AG10803 (cell line): ENCODE data around the gene NKX6-1.

Experiments
- DNase-seq: peaks from one replicate; pipeline ENCODE4 v3.0.0; 2010; ENCODE audit warnings: low read depth
- H3K4me3 ChIP-seq: 2 replicates; pipeline ENCODE4 v1.5.1; 2011; ENCODE audit warnings: mild to moderate bottlenecking, low read length, control low read depth
- CTCF ChIP-seq: conservative IDR thresholded peaks from 2 replicates; pipeline ENCODE4 v1.5.1; 2011; ENCODE audit warnings: mild to moderate bottlenecking, low read length, control low read depth, inconsistent platforms

NKX6-1 gene

GRCh38 chr4:84490663-84491062 is 8.4 kb downstream of the NKX6-1 start:
- TF ChIP-seq CTCF = no peak
- no peak for DNase-seq
- no peak overlapping the region for H3K4me3 ChIP-seq

DNA sequence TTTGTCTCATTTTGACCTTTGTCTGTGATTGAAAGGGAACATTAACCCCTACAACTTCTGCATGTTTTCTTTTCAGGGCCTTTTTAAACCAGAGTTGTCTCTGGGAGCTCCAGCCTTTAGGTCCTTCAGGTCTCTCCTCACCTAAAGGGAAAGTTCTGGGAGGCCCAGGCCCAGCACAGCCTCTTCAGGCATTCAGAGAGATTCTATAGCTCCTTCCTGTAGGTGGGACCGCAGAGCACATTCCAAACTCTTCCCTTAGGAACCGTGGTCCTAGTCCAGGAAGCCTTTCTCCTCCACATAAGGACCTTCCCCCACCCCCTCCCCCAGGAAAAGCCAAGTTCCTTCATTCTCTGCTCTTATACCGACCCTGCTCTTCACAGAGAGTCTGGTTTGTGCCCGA is 14.9 kb downstream of the NKX6-1 start:
- TF ChIP-seq CTCF = no peak
- DNase-seq = no peak
- no peak overlapping the region for H3K4me3 ChIP-seq

DNA sequence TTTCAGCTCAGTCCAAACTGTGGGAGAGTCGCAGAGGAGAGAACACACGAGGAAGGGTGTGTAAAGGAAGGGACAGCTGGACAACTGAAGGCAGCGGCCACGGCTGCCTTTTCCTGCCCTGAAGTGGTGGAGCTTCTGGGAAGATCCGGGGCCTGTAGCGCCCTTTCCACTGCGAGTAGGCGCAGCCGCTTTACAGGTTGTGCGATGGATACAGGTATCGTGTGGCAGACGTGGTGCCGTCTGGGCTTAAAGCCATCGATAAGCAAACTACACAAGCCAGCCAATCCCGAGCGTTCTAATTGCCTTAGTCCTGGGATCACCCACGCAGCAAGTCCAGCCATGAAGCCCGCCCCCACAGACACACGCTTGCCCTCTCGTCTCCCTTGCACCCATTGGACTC is 15.4 kb downstream of the NKX6-1 start:
- DNase-seq = no peak
- H3K4me3 ChIP-seq = no peak overlapping the region
- no peak for TF ChIP-seq CTCF

DNA sequence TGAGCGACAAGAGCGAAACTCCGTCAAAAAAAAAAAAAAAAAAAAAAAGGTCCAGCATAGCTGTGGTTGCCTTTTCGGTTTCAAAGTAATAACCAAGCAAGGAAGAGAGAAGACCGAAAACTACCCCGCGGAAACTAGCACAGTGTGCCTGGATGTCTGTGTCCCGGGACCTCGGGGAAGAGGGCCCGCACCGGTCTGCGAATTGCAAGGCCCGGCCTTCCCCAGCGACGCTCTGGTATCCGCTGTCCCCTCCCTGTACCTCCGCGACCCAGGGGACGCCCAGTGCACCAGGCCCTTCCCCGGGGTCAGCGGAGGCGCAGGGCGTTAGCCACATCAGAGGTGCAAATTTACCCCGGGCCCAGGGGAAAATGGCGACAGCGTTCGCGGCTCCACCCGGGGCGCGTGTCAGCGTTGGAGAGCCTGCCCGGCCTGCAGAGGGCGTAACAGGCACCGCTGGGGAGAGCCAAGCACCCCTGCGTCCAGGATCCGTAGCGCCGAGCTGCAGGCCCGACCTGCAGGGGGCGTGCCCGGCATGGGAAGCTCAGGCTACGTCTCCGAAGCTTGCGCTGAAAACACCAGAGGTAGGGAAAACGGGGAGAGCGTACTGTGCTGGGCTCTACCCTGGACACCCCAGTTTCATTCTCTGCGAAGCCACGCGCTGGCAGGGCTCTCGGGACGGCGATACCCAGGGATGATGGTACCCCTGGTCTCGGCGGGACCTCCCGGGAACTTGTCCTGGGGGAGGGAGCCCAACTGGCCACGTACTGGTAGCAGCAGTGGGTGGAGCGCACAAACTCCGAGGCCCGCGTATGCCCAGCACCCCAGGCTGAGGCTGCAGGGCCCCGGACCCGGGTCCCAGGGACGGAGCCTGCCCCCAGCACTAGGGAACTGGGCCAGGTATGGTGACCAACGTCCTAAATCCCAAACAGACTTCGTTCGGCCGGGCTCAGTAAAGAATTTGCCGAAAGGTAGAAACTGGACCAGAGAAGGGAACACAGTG is 16.2 kb downstream of the NKX6-1 start:
- no peak overlapping the region; the same call in 1 of the 2 replicates for H3K4me3 ChIP-seq
- peak; percentile 29 for DNase-seq
- TF ChIP-seq CTCF = peak; percentile 42

DNA sequence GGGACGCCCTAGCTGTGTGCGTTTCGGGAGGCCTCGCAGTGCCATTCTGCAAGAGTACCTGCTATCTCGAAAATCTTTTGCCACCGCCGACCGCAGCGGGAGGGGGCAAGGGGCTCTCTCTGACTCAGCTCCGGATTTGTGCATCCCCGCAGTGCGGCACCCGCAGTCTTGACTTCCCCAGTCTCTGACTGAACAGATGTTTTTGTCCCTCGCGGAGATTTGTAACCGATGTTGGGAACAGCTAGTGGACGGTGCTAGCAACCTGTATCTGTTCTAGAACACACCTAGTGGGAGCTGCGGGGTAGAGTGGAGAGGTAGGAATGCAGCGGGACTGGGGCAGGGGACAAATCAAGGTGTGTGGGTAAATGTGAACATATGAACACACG is 17.2 kb downstream of the NKX6-1 start:
- no peak for DNase-seq
- H3K4me3 ChIP-seq = no peak overlapping the region
- no peak for TF ChIP-seq CTCF

DNA sequence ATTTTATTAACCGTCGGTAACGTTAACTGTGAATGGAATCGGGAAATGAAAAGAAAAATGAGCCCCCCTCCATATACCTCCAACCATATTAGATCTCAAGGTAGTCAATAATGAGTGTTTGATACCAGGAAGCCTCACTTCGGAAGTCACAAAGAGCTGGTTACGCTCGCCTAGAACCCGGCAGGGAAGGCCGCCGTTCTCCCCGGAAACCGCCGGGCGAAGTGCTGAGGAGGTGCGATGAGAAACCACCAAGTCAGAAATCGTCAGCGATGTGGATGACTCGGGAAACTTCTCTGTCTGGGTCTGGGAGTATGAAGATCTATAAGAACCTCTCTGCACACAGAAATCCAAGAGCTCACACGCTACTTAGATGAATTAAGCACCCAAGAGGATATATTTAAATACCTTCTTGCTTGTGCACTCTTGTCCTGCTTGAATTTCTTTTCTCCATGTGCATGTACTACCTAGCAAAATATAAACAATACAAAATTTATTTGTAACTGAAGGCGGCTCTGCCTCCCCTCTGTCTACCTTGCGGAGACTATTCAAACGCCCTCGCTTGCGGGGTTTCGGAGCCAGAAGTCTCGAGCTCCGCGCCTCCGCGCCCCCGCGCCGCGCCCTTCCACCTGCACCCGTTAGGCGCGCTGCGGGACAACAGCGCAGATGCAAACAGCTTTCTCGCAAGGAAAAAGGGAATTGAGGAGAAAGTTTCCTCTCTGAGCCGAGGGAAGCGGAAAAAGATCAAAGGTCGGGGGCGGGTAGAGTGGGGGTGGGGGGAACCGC is 17.8 kb downstream of the NKX6-1 start:
- TF ChIP-seq CTCF = no peak
- no peak for DNase-seq
- H3K4me3 ChIP-seq = no peak overlapping the region
